ENCODE data around the gene AHRR. TPM values are rescaled to one million over a fixed set of nuclear protein-coding genes. Genes with fewer than 3 reads are reported as not detected.

Gene AHRR
- total and polyA plus RNA-seq, 2 experiments from 2014 or later, result 0.27 to 1.8 TPM

- no peaks in the 10 kb centered on the region for H4K20me1 ChIP-seq (replicated peaks; ENCODE audit: insufficient read depth)
These were observed 13.6 kb downstream of the AHRR start for GRCh38 chr5:334903-335739.

More at GRCh38 chr5:334903-335739, 13.6 kb downstream of the AHRR start:
- Histone ChIP-seq H2AFZ (no peak overlapping the region), H3K4me3 (no peak overlapping the region), H3K79me2 (replicated peaks; ENCODE audit: insufficient read depth) (no peaks in the 10 kb centered on the region), H3F3A (replicated peaks; ENCODE audit: low read depth) (no peaks in the 10 kb centered on the region), H3K27me3 (ENCODE audit: insufficient read depth) (no peaks in the 10 kb centered on the region), H3K9me2 (ENCODE audit: insufficient read depth) (no peaks in the 10 kb centered on the region), H3K4me2 (no peak overlapping the region), H3K27ac (ENCODE audit: low read depth) (no peak overlapping the region), H3K4me1 (ENCODE audit: insufficient read depth) (no peaks in the 10 kb centered on the region), H3K36me3 (ENCODE audit: insufficient read depth) (no peaks in the 10 kb centered on the region)
- TF ChIP-seq CREB1 (CRISPR knock-in tag; IDR thresholded peaks at IDR 0.05; ENCODE audit: low read depth), result no peak
- TF ChIP-seq POLR2AphosphoS5 (IDR thresholded peaks at IDR 0.05; ENCODE audit: low read depth), result no peak
- no peak for TF ChIP-seq ZNF462 (CRISPR knock-in tag; IDR thresholded peaks at IDR 0.05)
- TF ChIP-seq EZH2 (IDR thresholded peaks at IDR 0.05; ENCODE audit: low read depth, unreplicated experiment), result no peak
- no peak for TF ChIP-seq JUNB (IDR thresholded peaks at IDR 0.05; ENCODE audit: unreplicated experiment)
- TF ChIP-seq EZH2phosphoT487 (IDR thresholded peaks at IDR 0.05; ENCODE audit: unreplicated experiment), result no peak
- TF ChIP-seq, protein P1, sequence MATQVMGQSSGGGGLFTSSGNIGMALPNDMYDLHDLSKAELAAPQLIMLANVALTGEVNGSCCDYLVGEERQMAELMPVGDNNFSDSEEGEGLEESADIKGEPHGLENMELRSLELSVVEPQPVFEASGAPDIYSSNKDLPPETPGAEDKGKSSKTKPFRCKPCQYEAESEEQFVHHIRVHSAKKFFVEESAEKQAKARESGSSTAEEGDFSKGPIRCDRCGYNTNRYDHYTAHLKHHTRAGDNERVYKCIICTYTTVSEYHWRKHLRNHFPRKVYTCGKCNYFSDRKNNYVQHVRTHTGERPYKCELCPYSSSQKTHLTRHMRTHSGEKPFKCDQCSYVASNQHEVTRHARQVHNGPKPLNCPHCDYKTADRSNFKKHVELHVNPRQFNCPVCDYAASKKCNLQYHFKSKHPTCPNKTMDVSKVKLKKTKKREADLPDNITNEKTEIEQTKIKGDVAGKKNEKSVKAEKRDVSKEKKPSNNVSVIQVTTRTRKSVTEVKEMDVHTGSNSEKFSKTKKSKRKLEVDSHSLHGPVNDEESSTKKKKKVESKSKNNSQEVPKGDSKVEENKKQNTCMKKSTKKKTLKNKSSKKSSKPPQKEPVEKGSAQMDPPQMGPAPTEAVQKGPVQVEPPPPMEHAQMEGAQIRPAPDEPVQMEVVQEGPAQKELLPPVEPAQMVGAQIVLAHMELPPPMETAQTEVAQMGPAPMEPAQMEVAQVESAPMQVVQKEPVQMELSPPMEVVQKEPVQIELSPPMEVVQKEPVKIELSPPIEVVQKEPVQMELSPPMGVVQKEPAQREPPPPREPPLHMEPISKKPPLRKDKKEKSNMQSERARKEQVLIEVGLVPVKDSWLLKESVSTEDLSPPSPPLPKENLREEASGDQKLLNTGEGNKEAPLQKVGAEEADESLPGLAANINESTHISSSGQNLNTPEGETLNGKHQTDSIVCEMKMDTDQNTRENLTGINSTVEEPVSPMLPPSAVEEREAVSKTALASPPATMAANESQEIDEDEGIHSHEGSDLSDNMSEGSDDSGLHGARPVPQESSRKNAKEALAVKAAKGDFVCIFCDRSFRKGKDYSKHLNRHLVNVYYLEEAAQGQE (IDR thresholded peaks at IDR 0.05; ENCODE audit: unreplicated experiment), result no peak
- TF ChIP-seq, protein P2, sequence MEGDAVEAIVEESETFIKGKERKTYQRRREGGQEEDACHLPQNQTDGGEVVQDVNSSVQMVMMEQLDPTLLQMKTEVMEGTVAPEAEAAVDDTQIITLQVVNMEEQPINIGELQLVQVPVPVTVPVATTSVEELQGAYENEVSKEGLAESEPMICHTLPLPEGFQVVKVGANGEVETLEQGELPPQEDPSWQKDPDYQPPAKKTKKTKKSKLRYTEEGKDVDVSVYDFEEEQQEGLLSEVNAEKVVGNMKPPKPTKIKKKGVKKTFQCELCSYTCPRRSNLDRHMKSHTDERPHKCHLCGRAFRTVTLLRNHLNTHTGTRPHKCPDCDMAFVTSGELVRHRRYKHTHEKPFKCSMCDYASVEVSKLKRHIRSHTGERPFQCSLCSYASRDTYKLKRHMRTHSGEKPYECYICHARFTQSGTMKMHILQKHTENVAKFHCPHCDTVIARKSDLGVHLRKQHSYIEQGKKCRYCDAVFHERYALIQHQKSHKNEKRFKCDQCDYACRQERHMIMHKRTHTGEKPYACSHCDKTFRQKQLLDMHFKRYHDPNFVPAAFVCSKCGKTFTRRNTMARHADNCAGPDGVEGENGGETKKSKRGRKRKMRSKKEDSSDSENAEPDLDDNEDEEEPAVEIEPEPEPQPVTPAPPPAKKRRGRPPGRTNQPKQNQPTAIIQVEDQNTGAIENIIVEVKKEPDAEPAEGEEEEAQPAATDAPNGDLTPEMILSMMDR (conservative IDR thresholded peaks at IDR 0.05; ENCODE audit: low read depth in 2 of 2), result no peak
- no peak for TF ChIP-seq NANOG (IDR thresholded peaks at IDR 0.05; ENCODE audit: borderline replicate concordance)
- no peak for TF ChIP-seq ZNF331 (CRISPR knock-in tag; IDR thresholded peaks at IDR 0.05; ENCODE audit: low read depth)
- TF ChIP-seq, protein P3, sequence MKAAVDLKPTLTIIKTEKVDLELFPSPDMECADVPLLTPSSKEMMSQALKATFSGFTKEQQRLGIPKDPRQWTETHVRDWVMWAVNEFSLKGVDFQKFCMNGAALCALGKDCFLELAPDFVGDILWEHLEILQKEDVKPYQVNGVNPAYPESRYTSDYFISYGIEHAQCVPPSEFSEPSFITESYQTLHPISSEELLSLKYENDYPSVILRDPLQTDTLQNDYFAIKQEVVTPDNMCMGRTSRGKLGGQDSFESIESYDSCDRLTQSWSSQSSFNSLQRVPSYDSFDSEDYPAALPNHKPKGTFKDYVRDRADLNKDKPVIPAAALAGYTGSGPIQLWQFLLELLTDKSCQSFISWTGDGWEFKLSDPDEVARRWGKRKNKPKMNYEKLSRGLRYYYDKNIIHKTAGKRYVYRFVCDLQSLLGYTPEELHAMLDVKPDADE (IDR thresholded peaks at IDR 0.05), result no peak
- no peak for TF ChIP-seq STAT1 (IDR thresholded peaks at IDR 0.05; ENCODE audit: unreplicated experiment)
- no peak for TF ChIP-seq ZNF114 (CRISPR knock-in tag; IDR thresholded peaks at IDR 0.05)
- Mint-ChIP-seq H3K9me3 (no peaks in the 10 kb centered on the region), H3K4me1 (peaks cover 6% of the 10 kb centered on the region; the same call in 2 of the 3 replicates), H3K4me3 (no peak overlapping the region), H3K36me3 (ENCODE audit: low read depth) (no peaks in the 10 kb centered on the region), H3K27ac (no peak overlapping the region), H3K27me3 (ENCODE audit: insufficient read depth, low read depth, poor library complexity) (no peaks in the 10 kb centered on the region)
- ATAC-seq, result no peak
- no peak for DNase-seq (ENCODE audit: low spot score)
